Urinary bladder (tissue), 4 donors: ENCODE results near the gene TSBP1. TPM values are rescaled to one million over a fixed set of nuclear protein-coding genes. Genes with fewer than 3 reads are reported as not detected.

Source experiments
- DNase-seq: peaks from one replicate; pipeline ENCODE4 v3.0.0-alpha.2; 2015; ENCODE audit errors: extremely low spot score
- H3K27ac ChIP-seq: one replicate; pipeline ENCODE4 v1.5.1; 2013; ENCODE audit warnings: low read depth, mild to moderate bottlenecking, moderate library complexity
- H3K36me3 ChIP-seq: one replicate; pipeline ENCODE4 v1.6.1; 2013; ENCODE audit warnings: mild to moderate bottlenecking, moderate library complexity; ENCODE audit not compliant: insufficient read depth
- H3K4me1 ChIP-seq: one replicate; pipeline ENCODE4 v1.6.1; 2013; ENCODE audit warnings: mild to moderate bottlenecking, moderate library complexity; ENCODE audit not compliant: insufficient read depth
- H3K4me3 ChIP-seq: one replicate; pipeline ENCODE4 v1.5.1; 2013; ENCODE audit warnings: low read depth, low read length
- WGBS: extraction: QIAGEN DNeasy Blood & Tissue Kit; methylation state at CpG from one replicate; pipeline ENCODE4 v1.1.7; 2013; 5-methylcytosine and 5-hydroxymethylcytosine counted together
- polyA plus RNA-seq: library from polyadenylated mRNA; stranded (reverse); fragments of 200-250 nt; gene quantifications from one replicate; pipeline ENCODE4 v1.2.3, GENCODE V29; 2013
- total RNA-seq: library from RNA; depleted of rRNA; stranded (reverse); fragments of >200 nt; gene quantifications from one replicate; pipeline ENCODE4 v1.2.3, GENCODE V29; 2014
- donor health status: healthy with polysubstance abuse.
- donor health status: healthy.

Gene TSBP1, protein sequence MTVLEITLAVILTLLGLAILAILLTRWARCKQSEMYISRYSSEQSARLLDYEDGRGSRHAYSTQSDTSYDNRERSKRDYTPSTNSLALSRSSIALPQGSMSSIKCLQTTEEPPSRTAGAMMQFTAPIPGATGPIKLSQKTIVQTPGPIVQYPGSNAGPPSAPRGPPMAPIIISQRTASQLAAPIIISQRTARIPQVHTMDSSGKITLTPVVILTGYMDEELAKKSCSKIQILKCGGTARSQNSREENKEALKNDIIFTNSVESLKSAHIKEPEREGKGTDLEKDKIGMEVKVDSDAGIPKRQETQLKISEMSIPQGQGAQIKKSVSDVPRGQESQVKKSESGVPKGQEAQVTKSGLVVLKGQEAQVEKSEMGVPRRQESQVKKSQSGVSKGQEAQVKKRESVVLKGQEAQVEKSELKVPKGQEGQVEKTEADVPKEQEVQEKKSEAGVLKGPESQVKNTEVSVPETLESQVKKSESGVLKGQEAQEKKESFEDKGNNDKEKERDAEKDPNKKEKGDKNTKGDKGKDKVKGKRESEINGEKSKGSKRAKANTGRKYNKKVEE
- not detected for total RNA-seq
- not detected for polyA plus RNA-seq

DNA sequence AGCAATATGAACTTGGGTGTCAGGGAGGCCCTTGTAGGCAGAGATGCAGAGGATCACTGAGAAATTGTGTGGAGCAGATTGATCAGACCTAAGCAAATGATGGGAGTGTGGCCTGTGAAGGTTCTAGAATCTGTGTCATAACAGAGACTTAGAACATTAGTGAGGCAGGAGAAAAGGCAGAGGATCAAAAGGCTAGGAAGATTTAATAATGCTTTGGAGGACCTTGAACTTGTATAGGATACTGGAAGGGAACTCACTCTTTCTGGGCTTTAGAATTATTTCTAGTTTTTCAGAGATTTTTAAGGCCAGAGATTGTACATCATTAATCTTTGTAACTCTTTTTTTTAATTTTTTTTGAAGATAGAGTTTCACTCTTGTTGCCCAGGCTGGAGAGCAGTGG is at the start of gene TSBP1:
TSS of gene TSBP1 (minus strand) at position 101 of the 400 bp plus-strand sequence. CDS start 197 bp downstream, outside the sequence.
- Histone ChIP-seq H3K36me3 (no peaks in the 10 kb centered on the region), H3K4me3 (no peak within 1 kb of the TSS), H3K27ac (no peak within 1 kb of the TSS), H3K4me1 (no peaks in the 10 kb centered on the region)
- DNase-seq, result no peak

DNA sequence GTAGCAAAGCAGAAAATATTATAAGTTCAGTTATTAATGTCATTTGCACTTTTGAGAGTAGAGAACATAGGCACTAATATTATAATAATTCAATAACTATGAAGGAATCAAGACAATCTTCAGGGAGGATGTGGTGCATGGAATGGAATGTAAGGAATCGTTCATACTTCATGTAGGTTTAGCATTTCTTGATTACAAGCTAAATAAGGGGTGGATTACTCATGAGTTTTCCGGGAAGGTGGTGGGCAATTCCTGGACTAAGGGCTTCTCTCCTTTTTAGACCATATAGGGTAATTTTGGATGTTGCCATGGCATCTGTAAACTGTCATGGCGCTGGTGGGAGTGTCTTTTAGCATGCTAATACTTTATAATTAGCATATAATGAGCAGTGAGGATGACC is 44.3 kb upstream of the TSBP1 start:
- Histone ChIP-seq H3K4me3 (no peak overlapping the region), H3K27ac (no peak overlapping the region), H3K4me1 (no peaks in the 10 kb centered on the region), H3K36me3 (no peaks in the 10 kb centered on the region)
- WGBS, result 63% methylated on average over 3 of the region's 3 CpGs
- no peak for DNase-seq

DNA sequence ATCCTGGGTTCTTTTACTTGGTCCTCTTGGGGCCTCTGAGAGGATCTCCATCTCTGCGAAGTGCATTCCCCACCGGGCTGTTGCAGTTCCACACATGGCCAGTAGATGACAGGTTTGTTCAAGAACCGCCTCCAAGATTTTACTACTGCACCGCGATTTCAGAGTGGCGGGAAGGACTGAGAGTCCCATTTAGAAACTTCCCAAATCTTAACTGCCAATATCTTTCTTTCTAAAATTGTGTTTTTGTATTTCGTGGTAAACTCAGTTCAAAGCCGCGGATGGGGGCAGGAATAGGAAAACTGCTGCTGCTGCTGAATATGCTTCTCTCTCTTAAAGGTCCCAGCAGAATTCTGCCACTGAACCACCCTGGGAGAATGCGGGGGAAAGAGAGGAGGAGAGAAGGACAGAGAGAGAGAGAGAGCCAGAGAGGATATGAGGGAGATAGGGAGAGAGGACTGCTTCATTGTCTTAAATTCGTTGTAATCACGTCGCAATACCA is 43.9 kb upstream of the TSBP1 start:
- 6% methylated on average over 13 of the region's 13 CpGs for WGBS
- Histone ChIP-seq H3K4me3 (no peak overlapping the region), H3K27ac (no peak overlapping the region), H3K36me3 (no peaks in the 10 kb centered on the region), H3K4me1 (no peaks in the 10 kb centered on the region)
- peak; percentile 25 for DNase-seq

DNA sequence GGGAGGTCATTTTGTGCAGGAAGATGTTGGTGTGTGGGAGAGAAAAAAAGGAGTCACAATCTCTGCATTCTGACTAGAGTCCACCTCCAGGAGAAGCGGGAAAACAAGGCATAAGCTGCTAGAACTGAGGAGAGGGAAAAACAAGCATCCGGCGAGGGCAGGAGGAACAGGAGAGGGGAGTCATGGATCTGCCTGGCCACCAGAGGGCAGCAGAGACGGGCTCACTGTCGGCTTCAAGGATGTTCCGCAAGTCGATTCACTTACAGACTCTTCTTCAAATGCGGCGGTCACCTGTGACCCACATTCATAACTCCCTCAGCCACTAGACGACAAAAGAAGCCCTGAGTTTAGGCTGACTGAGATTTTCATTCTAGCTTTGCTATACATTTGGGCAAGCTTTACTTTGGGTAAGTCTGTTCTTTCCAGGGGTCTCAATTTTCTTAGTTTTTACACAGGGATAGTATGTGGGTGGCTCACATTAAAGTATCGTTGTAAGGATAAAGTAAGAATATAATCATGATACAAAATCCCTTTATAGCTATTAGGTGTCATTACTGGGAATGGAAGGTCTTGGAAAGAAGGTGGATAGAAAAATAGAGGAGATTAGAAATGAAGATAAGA is 41.8 kb upstream of the TSBP1 start:
- H3K4me1 ChIP-seq, result no peaks in the 10 kb centered on the region
- 7% methylated on average over 11 of the region's 11 CpGs for WGBS
- peak; percentile 39 for DNase-seq
- no peak overlapping the region for H3K4me3 ChIP-seq
- no peak overlapping the region for H3K27ac ChIP-seq
- H3K36me3 ChIP-seq, result no peaks in the 10 kb centered on the region

DNA sequence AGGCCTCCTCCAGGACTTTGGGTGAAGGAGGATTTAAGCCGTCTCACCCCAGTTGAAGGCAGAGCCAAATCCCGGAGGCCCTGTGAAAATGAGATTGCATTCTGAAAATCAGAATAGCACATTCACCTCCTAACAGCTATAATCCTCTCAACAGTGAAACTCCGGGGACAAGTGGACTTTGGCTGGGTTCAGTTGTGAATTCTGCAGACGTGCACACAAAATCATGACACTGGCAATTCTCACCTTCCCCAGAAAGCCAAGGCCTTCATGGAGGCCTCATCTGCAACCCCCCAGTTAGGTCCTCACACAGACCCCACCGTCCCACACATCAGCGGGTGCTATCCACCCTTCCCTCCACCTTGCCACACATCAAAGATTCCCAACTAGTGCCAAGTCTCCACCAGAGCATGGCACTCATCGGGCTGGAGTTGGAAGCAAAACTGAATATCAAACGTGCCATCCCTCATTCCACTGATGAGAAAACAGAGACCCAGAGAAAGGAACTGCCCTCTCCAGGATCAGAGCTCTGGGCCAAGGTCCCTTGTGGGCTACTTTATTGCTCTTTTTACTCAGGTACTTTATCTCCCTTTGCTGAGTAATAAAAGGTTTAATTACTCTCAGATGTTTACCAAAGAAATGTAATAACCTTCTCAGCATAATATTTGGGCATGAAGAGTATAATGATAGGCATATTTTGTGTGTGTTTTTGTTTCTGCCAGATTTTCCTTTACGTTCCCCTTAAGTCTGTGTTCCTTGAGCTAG is 40.0 kb upstream of the TSBP1 start:
- no peak overlapping the region for H3K4me3 ChIP-seq
- DNase-seq, result no peak
- no peaks in the 10 kb centered on the region for H3K4me1 ChIP-seq
- no peaks in the 10 kb centered on the region for H3K36me3 ChIP-seq
- H3K27ac ChIP-seq, result no peak overlapping the region
- 70% methylated on average over 9 of the region's 9 CpGs for WGBS

DNA sequence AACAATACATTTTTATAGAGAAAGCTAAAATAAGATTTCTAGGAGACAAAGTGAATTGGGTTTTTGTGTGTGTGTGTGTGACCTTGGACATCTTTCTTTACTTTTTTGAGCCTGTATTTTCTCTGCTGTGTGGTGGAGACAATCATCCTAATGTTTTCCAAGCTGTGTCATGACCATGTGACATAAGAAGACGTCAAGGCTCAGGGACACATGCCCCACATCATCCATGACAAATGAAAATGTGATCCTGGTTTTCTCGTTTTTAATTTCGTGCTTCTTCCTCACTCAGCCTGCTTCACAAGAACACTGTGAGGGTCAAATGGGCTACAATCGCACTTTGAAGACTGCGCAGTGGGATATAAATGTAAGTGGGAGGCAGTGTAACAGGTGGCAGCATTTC is 39.2 kb upstream of the TSBP1 start:
- DNase-seq, result no peak
- H3K36me3 ChIP-seq, result no peaks in the 10 kb centered on the region
- WGBS, result 47% methylated on average over 5 of the region's 5 CpGs
- H3K27ac ChIP-seq, result no peak overlapping the region
- no peaks in the 10 kb centered on the region for H3K4me1 ChIP-seq
- H3K4me3 ChIP-seq, result no peak overlapping the region

DNA sequence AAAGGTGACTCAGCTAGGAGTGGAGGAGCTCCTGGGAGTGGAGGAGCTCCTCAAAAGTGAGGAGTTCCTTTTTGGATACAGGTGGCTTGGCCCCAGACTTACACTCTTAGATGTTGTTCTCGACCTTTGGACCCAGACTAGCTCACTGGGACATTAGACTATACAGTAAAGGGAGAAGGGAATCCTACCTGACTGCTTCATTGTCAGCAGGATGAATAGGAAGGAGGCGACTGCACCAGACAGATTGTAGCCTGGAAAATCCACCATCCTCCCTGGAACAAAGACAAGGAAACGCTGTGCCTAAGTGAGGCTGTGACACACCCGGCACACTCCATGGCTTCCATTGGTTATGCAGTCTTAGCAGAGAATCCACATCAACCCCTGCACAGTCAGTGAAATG is 35.2 kb upstream of the TSBP1 start, which contains the start of gene BTNL2:
TSS of gene BTNL2 (minus strand) at position 325 of the 400 bp plus-strand sequence. CDS start at position 267, 58 bp downstream.
- Histone ChIP-seq H3K4me3 (no peak within 1 kb of the TSS), H3K27ac (no peak within 1 kb of the TSS), H3K36me3 (no peaks in the 10 kb centered on the region), H3K4me1 (no peaks in the 10 kb centered on the region)
- WGBS, result 68% methylated on average over 4 of the region's 4 CpGs
- no peak for DNase-seq

DNA sequence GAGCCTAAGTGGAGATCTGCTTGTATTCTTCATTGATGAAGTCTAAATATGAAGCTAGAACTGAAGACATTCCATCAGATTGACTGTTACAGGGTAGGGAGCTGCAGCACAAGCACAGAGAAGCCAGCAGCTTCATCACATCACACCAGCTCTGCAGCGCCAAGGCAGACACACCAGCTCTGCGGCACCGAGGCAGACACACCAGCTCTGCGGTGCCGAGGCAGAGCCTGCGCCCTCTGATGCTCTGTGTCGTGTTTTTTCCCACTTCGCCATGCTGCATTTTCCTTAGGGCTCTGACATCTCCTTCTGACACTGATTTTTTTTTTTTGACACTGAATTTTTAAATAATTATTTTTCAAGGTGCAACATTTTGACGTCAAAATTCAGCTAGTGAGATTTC is 34.5 kb upstream of the TSBP1 start:
- 79% methylated on average over 9 of the region's 9 CpGs for WGBS
- H3K4me1 ChIP-seq, result no peaks in the 10 kb centered on the region

DNA sequence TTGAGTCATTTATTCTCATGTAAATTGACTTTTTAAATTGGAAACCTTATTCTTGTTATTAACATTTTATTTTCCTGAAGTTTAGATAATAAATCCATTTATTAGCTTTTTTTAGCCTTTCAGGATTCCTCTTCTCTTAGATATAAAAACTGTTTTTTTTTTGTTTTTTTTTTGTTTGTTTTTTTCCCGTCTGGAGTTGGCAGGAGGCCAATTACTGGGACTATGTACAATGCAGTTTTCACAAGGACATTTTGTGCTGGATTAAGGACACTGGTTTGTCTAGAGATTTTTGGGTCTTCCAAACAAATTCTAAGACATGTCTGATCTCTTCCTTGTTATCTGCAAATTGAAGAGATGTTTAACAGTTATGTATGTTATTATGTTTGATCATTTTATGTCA is 34.0 kb upstream of the TSBP1 start:
- Histone ChIP-seq H3K4me1 (no peaks in the 10 kb centered on the region), H3K4me3 (no peak overlapping the region), H3K27ac (no peak overlapping the region), H3K36me3 (no peaks in the 10 kb centered on the region)
- no peak for DNase-seq
- 14% methylated on average over 1 of the region's 1 CpG for WGBS

More for the DNA sequence above, 34.5 kb upstream of the TSBP1 start:
- no peak overlapping the region for H3K27ac ChIP-seq
- H3K36me3 ChIP-seq, result no peaks in the 10 kb centered on the region
- no peak for DNase-seq
- no peak overlapping the region for H3K4me3 ChIP-seq

DNA sequence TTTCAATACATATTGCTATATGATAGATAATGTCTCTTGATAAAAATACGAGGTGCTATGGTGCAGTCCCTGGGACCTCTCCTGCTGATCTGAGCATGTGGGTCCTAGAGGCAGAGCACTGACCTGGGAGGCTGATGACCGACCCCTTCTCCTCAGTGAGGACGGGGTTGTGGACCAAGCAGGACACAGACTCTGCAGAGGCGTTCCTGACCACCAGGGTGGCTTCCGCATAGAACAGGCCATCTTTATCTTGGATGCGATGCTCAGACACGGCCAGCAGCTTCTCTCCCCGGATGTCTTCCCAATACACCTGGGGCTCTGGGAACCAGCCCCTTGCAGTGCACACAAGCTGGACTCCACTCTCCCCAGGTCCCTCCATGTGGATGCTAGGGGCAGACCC is 31.1 kb upstream of the TSBP1 start:
- H3K4me3 ChIP-seq, result no peak overlapping the region
- 60% methylated on average over 8 of the region's 8 CpGs for WGBS
- DNase-seq, result no peak
- H3K4me1 ChIP-seq, result no peaks in the 10 kb centered on the region
- H3K36me3 ChIP-seq, result no peaks in the 10 kb centered on the region
- H3K27ac ChIP-seq, result no peak overlapping the region

DNA sequence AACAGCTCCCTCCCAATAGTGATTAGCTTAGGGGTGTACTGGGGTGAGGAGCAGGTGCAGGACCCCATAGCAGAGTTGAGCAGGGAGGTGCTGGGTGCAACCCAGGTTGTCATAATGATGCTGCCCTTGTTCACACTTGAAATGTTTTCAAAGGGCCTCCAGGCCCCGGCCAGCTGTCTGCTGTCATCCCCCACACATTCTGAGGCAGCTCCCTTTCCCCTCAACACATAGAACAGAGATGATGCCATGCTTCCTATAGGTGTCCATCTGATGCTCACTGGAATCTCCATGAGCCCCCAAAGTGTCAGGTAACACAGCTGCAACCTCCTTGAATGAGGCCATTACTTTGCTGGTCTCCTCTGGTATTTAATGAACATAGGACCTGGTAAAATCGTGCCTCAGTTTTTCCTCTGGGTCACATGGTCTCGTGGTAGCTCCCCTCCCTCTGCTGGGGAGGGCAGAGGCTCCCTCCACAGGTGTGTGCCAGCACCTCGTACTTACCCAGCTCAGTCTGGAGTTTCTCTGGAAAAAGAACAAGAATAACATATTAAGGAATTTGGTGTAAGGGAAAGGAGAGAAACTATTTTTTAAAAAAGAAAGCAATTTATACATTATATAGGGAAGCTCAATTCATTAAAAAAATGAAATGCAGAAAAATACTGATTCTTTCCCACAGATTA is 29.7 kb upstream of the TSBP1 start:
- 42% methylated on average over 4 of the region's 4 CpGs for WGBS
- no peaks in the 10 kb centered on the region for H3K36me3 ChIP-seq
- no peak for DNase-seq
- H3K4me3 ChIP-seq, result no peak overlapping the region
- H3K27ac ChIP-seq, result no peak overlapping the region
- H3K4me1 ChIP-seq, result no peaks in the 10 kb centered on the region

DNA sequence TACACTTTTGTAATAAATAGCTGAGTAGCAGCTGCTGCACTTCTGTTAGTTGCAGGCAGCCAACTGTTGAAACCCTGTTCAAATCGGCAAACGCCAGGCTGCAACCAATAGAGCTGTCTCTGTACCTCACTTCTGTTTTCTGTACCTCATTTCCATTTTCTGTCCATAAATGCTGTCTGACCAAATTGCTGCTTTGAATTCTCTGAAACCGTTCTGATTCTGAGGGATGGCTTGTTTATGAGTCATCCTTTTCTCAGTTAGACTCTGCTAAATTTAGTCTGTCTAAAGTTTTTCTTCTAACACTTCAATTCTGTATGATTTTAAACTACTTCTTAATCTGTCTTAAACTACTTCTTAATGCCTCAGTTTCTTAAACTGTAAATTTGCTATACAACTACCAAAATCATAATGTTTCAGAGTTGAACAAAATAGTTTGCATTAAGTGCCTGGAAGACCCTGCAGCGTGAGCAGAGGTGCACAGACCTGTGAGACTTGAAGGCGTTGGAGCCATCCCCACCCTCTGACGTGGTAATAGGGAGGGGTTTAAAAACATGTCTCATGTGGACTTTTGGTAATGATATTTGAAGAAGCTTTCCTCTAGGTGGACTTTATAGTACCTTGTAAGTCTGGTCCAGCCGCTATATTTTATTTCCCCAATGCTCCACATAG is 25.7 kb upstream of the TSBP1 start:
- Histone ChIP-seq H3K4me3 (no peak overlapping the region), H3K27ac (no peak overlapping the region), H3K36me3 (no peaks in the 10 kb centered on the region), H3K4me1 (no peaks in the 10 kb centered on the region)
- 83% methylated on average over 7 of the region's 7 CpGs for WGBS
- DNase-seq, result no peak
